H9 (cell line): ENCODE measurements around the gene TNFRSF11A. TPM values are rescaled to one million over a fixed set of nuclear protein-coding genes. Genes with fewer than 3 reads are reported as not detected.

Experiments
- DNase-seq: peaks from one replicate; pipeline ENCODE4 v3.0.0-alpha.2; 2017
- H2AFZ ChIP-seq: one replicate; pipeline ENCODE4 v1.6.1; 2013; ENCODE audit warnings: mild to moderate bottlenecking, low read length, control low read depth, moderate library complexity
- H2AK5ac ChIP-seq: 2 replicates; pipeline ENCODE4 v1.6.1; 2013; ENCODE audit warnings: low read length, control low read depth, mixed read lengths; ENCODE audit not compliant: insufficient read length
- H2BK120ac ChIP-seq: one replicate; pipeline ENCODE4 v1.6.1; 2013; ENCODE audit warnings: low read depth, mild to moderate bottlenecking, low read length, control low read depth, inconsistent platforms; ENCODE audit not compliant: poor library complexity, severe bottlenecking
- H2BK12ac ChIP-seq: 2 replicates; pipeline ENCODE4 v1.6.1; 2013; ENCODE audit warnings: low read length, control low read depth, mixed read lengths, low read depth; ENCODE audit not compliant: insufficient read length
- H2BK15ac ChIP-seq: 2 replicates; pipeline ENCODE4 v1.6.1; 2013; ENCODE audit warnings: low read depth, low read length, control low read depth
- H2BK20ac ChIP-seq: one replicate; pipeline ENCODE4 v1.6.1; 2013; ENCODE audit warnings: low read depth, mild to moderate bottlenecking, low read length, control low read depth, inconsistent platforms; ENCODE audit not compliant: poor library complexity, severe bottlenecking
- H2BK5ac ChIP-seq: 2 replicates; pipeline ENCODE4 v1.6.1; 2013; ENCODE audit warnings: low read length, control low read depth, mixed read lengths; ENCODE audit not compliant: insufficient read length
- H3K14ac ChIP-seq: 2 replicates; pipeline ENCODE4 v1.6.1; 2013; ENCODE audit warnings: low read length, control low read depth; ENCODE audit not compliant: insufficient read depth
- H3K18ac ChIP-seq: 2 replicates; pipeline ENCODE4 v1.6.1; 2013; ENCODE audit warnings: low read depth, mild to moderate bottlenecking, mixed read lengths, low read length, control low read depth; ENCODE audit not compliant: insufficient read length
- H3K23ac ChIP-seq: 2 replicates; pipeline ENCODE4 v1.6.1; 2013; ENCODE audit warnings: low read length, control low read depth, mixed read lengths, low read depth; ENCODE audit not compliant: insufficient read length
- H3K23me2 ChIP-seq: 2 replicates; pipeline ENCODE4 v1.6.1; 2013; ENCODE audit warnings: low read depth, mild to moderate bottlenecking, mixed read lengths, low read length, control low read depth; ENCODE audit not compliant: insufficient read length, poor library complexity, severe bottlenecking
- H3K27ac ChIP-seq: 2 replicates; pipeline ENCODE4 v1.5.1; 2013; ENCODE audit warnings: low read length, control low read depth, mixed read lengths, low read depth; ENCODE audit not compliant: insufficient read length
- H3K27me3 ChIP-seq: 2 replicates; pipeline ENCODE4 v1.6.1; 2013; ENCODE audit warnings: low read length, control low read depth, inconsistent platforms; ENCODE audit not compliant: insufficient read depth
- H3K4ac ChIP-seq: 2 replicates; pipeline ENCODE4 v1.6.1; 2013; ENCODE audit warnings: low read depth, mild to moderate bottlenecking, control low read depth, inconsistent platforms, low read length, moderate library complexity
- H3K4me1 ChIP-seq: 2 replicates; pipeline ENCODE4 v1.6.1; 2013; ENCODE audit warnings: low read length, control low read depth, inconsistent platforms; ENCODE audit not compliant: insufficient read depth
- H3K4me2 ChIP-seq: 2 replicates; pipeline ENCODE4 v1.6.1; 2013; ENCODE audit warnings: low read length, control low read depth, mixed read lengths; ENCODE audit not compliant: insufficient read length, insufficient read depth
- H3K56ac ChIP-seq: 2 replicates; pipeline ENCODE4 v1.6.1; 2013; ENCODE audit warnings: low read depth, mild to moderate bottlenecking, mixed read lengths, low read length, control low read depth; ENCODE audit not compliant: insufficient read length
- H3K79me1 ChIP-seq: 2 replicates; pipeline ENCODE4 v1.6.1; 2013; ENCODE audit warnings: low read depth, mild to moderate bottlenecking, moderate library complexity, low read length, control low read depth, inconsistent platforms; ENCODE audit not compliant: insufficient read depth, poor library complexity, severe bottlenecking
- H3K79me2 ChIP-seq: 2 replicates; pipeline ENCODE4 v1.6.1; 2013; ENCODE audit warnings: low read length, control low read depth, inconsistent platforms; ENCODE audit not compliant: insufficient read depth
- H3K9ac ChIP-seq: 2 replicates; pipeline ENCODE4 v1.6.1; 2013; ENCODE audit warnings: low read length, control low read depth, mixed read lengths; ENCODE audit not compliant: insufficient read length; ENCODE audit errors: extremely low read depth
- H3K9me3 ChIP-seq: one replicate; pipeline ENCODE4 v1.6.1; 2013; ENCODE audit warnings: low read depth, low read length, inconsistent platforms; ENCODE audit not compliant: control insufficient read depth
- H3T11ph ChIP-seq: one replicate; pipeline ENCODE4 v1.6.1; 2013; ENCODE audit warnings: mild to moderate bottlenecking, low read length, control low read depth, inconsistent platforms
- H4K20me1 ChIP-seq: one replicate; pipeline ENCODE4 v1.6.1; 2013; ENCODE audit not compliant: control insufficient read depth, insufficient read length, insufficient read depth
- H4K5ac ChIP-seq: 2 replicates; pipeline ENCODE4 v1.6.1; 2013; ENCODE audit warnings: low read depth, mild to moderate bottlenecking, mixed read lengths, low read length, control low read depth; ENCODE audit not compliant: insufficient read length
- H4K8ac ChIP-seq: replicated peaks from 2 replicates; pipeline ENCODE4 v1.6.1; 2013; ENCODE audit warnings: low read length, control low read depth, mixed read lengths, low read depth; ENCODE audit not compliant: insufficient read length
- H4K91ac ChIP-seq: 2 replicates; pipeline ENCODE4 v1.6.1; 2013; ENCODE audit warnings: low read depth, mild to moderate bottlenecking, moderate library complexity, mixed read lengths, low read length, control low read depth; ENCODE audit not compliant: insufficient read length
- H3K27ac Mint-ChIP-seq, 3 experiments: 2 replicates in 2 of 3; 3 replicates in 1 of 3; pipeline ENCODE4 v1.8.0; 2020 to 2021; ENCODE audit warnings: mixed read lengths in 3 of 3, mild to moderate bottlenecking in 1 of 3, moderate library complexity in 1 of 3
- H3K27me3 Mint-ChIP-seq: 2 replicates; pipeline ENCODE4 v1.8.0; 2021; ENCODE audit warnings: low read depth, mild to moderate bottlenecking, moderate library complexity, mixed read lengths
- H3K36me3 Mint-ChIP-seq, 3 experiments: 2 replicates in 2 of 3; 3 replicates in 1 of 3; pipeline ENCODE4 v1.8.0; 2020 to 2021; ENCODE audit warnings: low read depth in 3 of 3, mixed read lengths in 3 of 3; ENCODE audit not compliant: insufficient read depth in 1 of 3
- H3K4me1 Mint-ChIP-seq, 2 experiments: 2 replicates each; pipeline ENCODE4 v1.8.0; 2020; ENCODE audit warnings: mixed read lengths in 2 of 2
- H3K4me3 Mint-ChIP-seq, 2 experiments: 2 replicates in 1 of 2; 3 replicates in 1 of 2; pipeline ENCODE4 v1.8.0; 2020 to 2021; ENCODE audit warnings: mild to moderate bottlenecking in 2 of 2, mixed read lengths in 2 of 2, moderate library complexity in 1 of 2
- H3K9me3 Mint-ChIP-seq, 2 experiments: 2 replicates in 1 of 2; 3 replicates in 1 of 2; pipeline ENCODE4 v1.8.0; 2020; ENCODE audit warnings: mild to moderate bottlenecking in 2 of 2, mixed read lengths in 2 of 2, moderate library complexity in 1 of 2
- WGBS: extraction: QIAGEN DNeasy Blood & Tissue Kit; methylation state at CpG from one replicate; pipeline ENCODE4 v1.1.7; 2013; ENCODE audit warnings: missing lambda C conversion rate, low lambda C conversion rate, mixed read lengths; ENCODE audit not compliant: insufficient read length; ENCODE audit errors: extremely low coverage; 5-methylcytosine and 5-hydroxymethylcytosine counted together
- total RNA-seq: library from RNA; stranded (reverse); gene quantifications from 2 replicates; pipeline ENCODE4 v1.2.1, GENCODE V29; 2021
- TF ChIP-seq, protein P1 (sequence below): fragments of 200-600 bp; sonication (generic); conservative IDR thresholded peaks from 3 replicates; pipeline ENCODE4 v1.8.0; 2021; ENCODE audit warnings: antibody characterized with exemption, mild to moderate bottlenecking

TNFRSF11A gene
- total RNA-seq, 1 experiment from 2014 or later: 7.8 TPM

DNA sequence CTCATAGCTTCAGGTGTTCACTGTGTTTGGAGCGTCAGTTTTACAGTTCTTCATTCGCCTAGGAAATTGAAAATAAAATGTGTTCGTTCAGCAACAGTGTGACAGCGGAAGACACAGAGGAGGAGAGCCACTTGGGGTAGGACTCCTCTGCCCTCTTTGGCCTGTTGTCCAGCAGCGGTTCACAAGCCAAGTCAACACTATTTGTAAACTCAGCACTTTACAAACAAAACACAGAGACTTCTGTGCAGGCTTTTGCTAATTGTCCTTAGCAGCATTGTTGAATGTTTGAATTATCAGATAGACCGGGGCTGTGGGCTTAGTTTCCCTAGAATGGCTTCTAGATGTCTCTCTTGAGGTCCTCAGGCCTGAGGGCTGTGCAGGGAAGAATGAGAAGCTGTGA lies 73.2 kb downstream of the TNFRSF11A start:
- H3K27me3 Mint-ChIP-seq: no peaks in the 10 kb centered on the region; the same call in none of the 2 replicates
- Histone ChIP-seq H3K9ac (no peak overlapping the region), H2BK120ac (no peak overlapping the region), H4K8ac (no peak overlapping the region), H2AK5ac (no peak overlapping the region), H2AFZ (no peak overlapping the region), H4K5ac (no peak overlapping the region), H3K27me3 (no peaks in the 10 kb centered on the region), H3K18ac (no peak overlapping the region), H3K14ac (no peak overlapping the region), H3K56ac (no peak overlapping the region), H3K27ac (no peak overlapping the region), H3K4me2 (no peak overlapping the region), H3K79me1 (no peaks in the 10 kb centered on the region), H3K23me2 (no peaks in the 10 kb centered on the region), H2BK15ac (no peak overlapping the region), H3K79me2 (no peaks in the 10 kb centered on the region), H3K4me1 (peaks cover 5% of the 10 kb centered on the region; the same call in 1 of the 2 replicates), H3T11ph (no peak overlapping the region), H3K9me3 (no peaks in the 10 kb centered on the region), H2BK20ac (no peak overlapping the region), H2BK12ac (no peak overlapping the region), H4K91ac (no peak overlapping the region), H4K20me1 (no peaks in the 10 kb centered on the region), H3K4ac (no peak overlapping the region), H2BK5ac (no peak overlapping the region), H3K23ac (no peak overlapping the region)
- peaks cover 5 to 11% (median 9%) of the 10 kb centered on the region in 3 experiments; a peak in 5 of 7 replicates for H3K36me3 Mint-ChIP-seq
- peaks cover 10 to 17% of the 10 kb centered on the region in 2 experiments for H3K9me3 Mint-ChIP-seq
- H3K27ac Mint-ChIP-seq: no peak overlapping the region; a peak in 1 of 7 replicates
- DNase-seq: no peak
- TF ChIP-seq, protein P1, sequence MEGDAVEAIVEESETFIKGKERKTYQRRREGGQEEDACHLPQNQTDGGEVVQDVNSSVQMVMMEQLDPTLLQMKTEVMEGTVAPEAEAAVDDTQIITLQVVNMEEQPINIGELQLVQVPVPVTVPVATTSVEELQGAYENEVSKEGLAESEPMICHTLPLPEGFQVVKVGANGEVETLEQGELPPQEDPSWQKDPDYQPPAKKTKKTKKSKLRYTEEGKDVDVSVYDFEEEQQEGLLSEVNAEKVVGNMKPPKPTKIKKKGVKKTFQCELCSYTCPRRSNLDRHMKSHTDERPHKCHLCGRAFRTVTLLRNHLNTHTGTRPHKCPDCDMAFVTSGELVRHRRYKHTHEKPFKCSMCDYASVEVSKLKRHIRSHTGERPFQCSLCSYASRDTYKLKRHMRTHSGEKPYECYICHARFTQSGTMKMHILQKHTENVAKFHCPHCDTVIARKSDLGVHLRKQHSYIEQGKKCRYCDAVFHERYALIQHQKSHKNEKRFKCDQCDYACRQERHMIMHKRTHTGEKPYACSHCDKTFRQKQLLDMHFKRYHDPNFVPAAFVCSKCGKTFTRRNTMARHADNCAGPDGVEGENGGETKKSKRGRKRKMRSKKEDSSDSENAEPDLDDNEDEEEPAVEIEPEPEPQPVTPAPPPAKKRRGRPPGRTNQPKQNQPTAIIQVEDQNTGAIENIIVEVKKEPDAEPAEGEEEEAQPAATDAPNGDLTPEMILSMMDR: no peak
- no CpG with 5 or more reads among the region's 6 CpGs for WGBS
- H3K4me3 Mint-ChIP-seq: no peak overlapping the region
- peaks cover 22 to 27% of the 10 kb centered on the region in 2 experiments for H3K4me1 Mint-ChIP-seq
